Endothelial cell of umbilical vein (primary cell): ENCODE measurements around the gene SPP2. TPM values are rescaled to one million over a fixed set of nuclear protein-coding genes. Genes with fewer than 3 reads are reported as not detected.

Experiments
- BruUV-seq: library from RNA; stranded (reverse); fragments of 400-500 nt; replicated peaks from 2 replicates; lab custom pipeline; 2021; lab: Mats Ljungman, UMichigan
- CTCF ChIA-PET: fragments of 300-600, 350-600 bp; sonication (Branson Sonifier 250); formaldehyde crosslinking; loops from one replicate; lab custom pipeline; 2021; ENCODE audit warnings: antibody characterized with exemption, inconsistent platforms; lab: Charles Lee
- POLR2A ChIA-PET: fragments of 300-600, 350-600 bp; sonication (Branson Sonifier 250); formaldehyde crosslinking; loops from one replicate; lab custom pipeline; 2021; ENCODE audit warnings: antibody characterized with exemption, inconsistent platforms; lab: Charles Lee
- DNase-seq: peaks from one replicate; pipeline ENCODE4 v3.0.0-alpha.2; 2011; ENCODE audit warnings: low read depth, low spot score
- FAIRE-seq: peaks from 2 replicates; lab custom pipeline; 2011; peaks lifted over from hg19 to GRCh38; lab: Jason Lieb, UNC
- H2AFZ ChIP-seq: 2 replicates; pipeline ENCODE4 v1.6.0; 2012; ENCODE audit warnings: low read depth, low read length, control low read depth, inconsistent platforms
- H3K27ac ChIP-seq: 2 replicates; pipeline ENCODE4 v1.5.1; 2011; ENCODE audit warnings: low read depth, mild to moderate bottlenecking, control low read depth, low read length, moderate library complexity; ENCODE audit not compliant: insufficient read depth
- H3K27me3 ChIP-seq, 2 experiments: 2 replicates each; pipeline versions ENCODE4 v1.6.0 to v1.6.1; 2011; ENCODE audit warnings: low read length in 2 of 2, mixed read lengths in 1 of 2; ENCODE audit not compliant: control insufficient read depth in 2 of 2, insufficient read depth in 2 of 2
- H3K36me3 ChIP-seq, 2 experiments: 2 replicates in 1 of 2; 3 replicates in 1 of 2; pipeline ENCODE4 v1.5.1; 2011; ENCODE audit warnings: low read length in 2 of 2, mild to moderate bottlenecking in 1 of 2, moderate library complexity in 1 of 2; ENCODE audit not compliant: control insufficient read depth in 2 of 2, insufficient read depth in 2 of 2; ENCODE audit errors: extremely low read depth in 1 of 2
- H3K4me1 ChIP-seq: 3 replicates; pipeline ENCODE4 v1.5.1; 2011; ENCODE audit warnings: mild to moderate bottlenecking, low read length; ENCODE audit not compliant: control insufficient read depth, insufficient read depth; ENCODE audit errors: extremely low read depth
- H3K4me2 ChIP-seq: 2 replicates; pipeline ENCODE4 v1.6.1; 2011; ENCODE audit warnings: low read length, control low read depth, mixed read lengths; ENCODE audit not compliant: insufficient read depth
- H3K4me3 ChIP-seq, 3 experiments: fragments of 200-600 bp in 1 of 3; sonication (generic), shearing (Covaris generic) in 1 of 3; replicated peaks in 1 of 3; 2 replicates each; pipeline ENCODE4 v1.5.1; 2011 to 2016; ENCODE audit warnings: control low read depth in 3 of 3, low read length in 3 of 3, mild to moderate bottlenecking in 2 of 3, inconsistent platforms in 1 of 3, low read depth in 1 of 3, moderate library complexity in 1 of 3; ENCODE audit not compliant: insufficient read depth in 1 of 3
- H3K79me2 ChIP-seq: 2 replicates; pipeline ENCODE4 v1.6.0; 2012; ENCODE audit warnings: low read length, inconsistent platforms; ENCODE audit not compliant: control insufficient read depth, insufficient read depth
- H3K9ac ChIP-seq: replicated peaks from 2 replicates; pipeline ENCODE3; 2011; ENCODE audit warnings: low read length, control low read depth; ENCODE audit not compliant: insufficient read depth; ENCODE audit errors: extremely low read depth
- H3K9me1 ChIP-seq: replicated peaks from 3 replicates; pipeline ENCODE4 v1.6.0; 2011; ENCODE audit warnings: mild to moderate bottlenecking, low read length; ENCODE audit not compliant: control insufficient read depth, insufficient read depth; ENCODE audit errors: extremely low read depth
- H3K9me3 ChIP-seq: replicated peaks from 2 replicates; pipeline ENCODE4 v1.5.1; 2012; ENCODE audit warnings: low read length, inconsistent platforms; ENCODE audit not compliant: control insufficient read depth, insufficient read depth
- H4K20me1 ChIP-seq: replicated peaks from 2 replicates; pipeline ENCODE3; 2011; ENCODE audit warnings: mild to moderate bottlenecking, low read length; ENCODE audit not compliant: control insufficient read depth, insufficient read depth; ENCODE audit errors: extremely low read depth
- CTCF ChIP-seq, 2 donors: IDR thresholded peaks; 1 replicate in 1 of 2; 2 replicates in 1 of 2; pipeline ENCODE4 v1.5.1; 2011; ENCODE audit warnings: low read length in 2 of 2, mild to moderate bottlenecking in 2 of 2, moderate library complexity in 2 of 2, control low read depth in 1 of 2, inconsistent platforms in 1 of 2, low read depth in 1 of 2; ENCODE audit not compliant: insufficient read depth in 1 of 2; ENCODE audit errors: extremely low read depth in 1 of 2
- EZH2 ChIP-seq: IDR thresholded peaks from 2 replicates; pipeline ENCODE4 v1.6.1; 2012; ENCODE audit warnings: borderline replicate concordance, low read depth, mild to moderate bottlenecking, moderate library complexity, low read length, inconsistent platforms; ENCODE audit not compliant: severe bottlenecking
- FOS ChIP-seq: IDR thresholded peaks from 2 replicates; pipeline ENCODE4 v1.6.1; 2011; ENCODE audit warnings: mild to moderate bottlenecking, low read length, moderate library complexity, borderline replicate concordance; ENCODE audit not compliant: insufficient read depth
- GATA2 ChIP-seq: IDR thresholded peaks from 2 replicates; pipeline ENCODE4 v1.7.0; 2011; ENCODE audit warnings: low read depth, mild to moderate bottlenecking, moderate library complexity, mixed read lengths, low read length; ENCODE audit not compliant: insufficient read length, insufficient read depth
- JUN ChIP-seq: IDR thresholded peaks from 2 replicates; pipeline ENCODE4 v1.6.1; 2011; ENCODE audit warnings: borderline replicate concordance, low read depth; ENCODE audit not compliant: insufficient read length, insufficient read depth
- MAX ChIP-seq: IDR thresholded peaks from 2 replicates; pipeline ENCODE4 v1.6.1; 2011; ENCODE audit not compliant: insufficient read depth, insufficient read length
- MYC ChIP-seq: IDR thresholded peaks from one replicate; pipeline ENCODE4 v1.6.1; 2011; ENCODE audit warnings: mild to moderate bottlenecking, low read depth, low read length
- POLR2A ChIP-seq: IDR thresholded peaks from 2 replicates; pipeline ENCODE4 v1.6.1; 2012; ENCODE audit warnings: low read depth, mild to moderate bottlenecking, control low read depth, low read length
- POLR2AphosphoS5 ChIP-seq: IDR thresholded peaks from 2 replicates; pipeline ENCODE4 v1.6.1; 2012; ENCODE audit warnings: low read depth, mild to moderate bottlenecking, control low read depth, low read length, moderate library complexity; ENCODE audit not compliant: insufficient read depth
- dilution Hi-C: fragments of 300-500 bp; cut with MboI; formaldehyde crosslinking; loops from one replicate; pipeline ENCODE4 v1.15.0; 2019; ENCODE audit warnings: low sequenced_read_pairs; ENCODE audit not compliant: extremely low pct_ligation_motif_present
- intact Hi-C: fragments of 100-400 bp; cut with micrococcal nuclease; formaldehyde crosslinking; loops from one replicate; pipeline ENCODE4 v1.10.0; 2022
- polyA plus RNA-seq, 4 experiments: library from polyadenylated mRNA; depleted of rRNA in 3 of 4; stranded (reverse) in 3 of 4; unstranded in 1 of 4; fragments of >200 nt; gene quantifications; 2 replicates each; pipeline versions ENCODE4 v1.2.1 to v1.2.3, GENCODE V29; 2011 to 2012; ENCODE audit warnings: missing spikeins in 1 of 4
- total RNA-seq: library from RNA; stranded (reverse); gene quantifications from 2 replicates; pipeline ENCODE4 v1.2.3, GENCODE V29; 2021

Gene SPP2
- total and polyA plus RNA-seq, 2 donors (not counting 3 experiments of a cell fraction or from before 2014, with no cell fraction given): not detected

GRCh38 chr2:234075518-234075915 lies 25.0 kb downstream of the SPP2 start:
- H3K9me3 ChIP-seq: no peaks in the 10 kb centered on the region
- DNase-seq: no peak
- H4K20me1 ChIP-seq: no peaks in the 10 kb centered on the region
- no peak overlapping the region for H3K4me2 ChIP-seq
- CTCF ChIA-PET: interaction anchor here (0.6 to 1.9 kb wide), 2 partner anchors 16 to 541 kb away, joined by 3 to 4 read pairs; no protein-coding TSS in a partner anchor
- no peaks in the 10 kb centered on the region for H3K4me1 ChIP-seq
- H3K4me3 ChIP-seq: no peak overlapping the region
- intact Hi-C loops: no loop called here
- no peak overlapping the region for H3K9ac ChIP-seq
- no peak overlapping the region for H2AFZ ChIP-seq
- no peak for FAIRE-seq
- TF ChIP-seq JUN (no peak), GATA2 (no peak), CTCF (IDR thresholded peaks at IDR 0.05; ENCODE audit: extremely low read depth in 1 of 2, insufficient read depth in 1 of 2, low read depth in 1 of 2, low read length in 2 of 2) (no peak), MAX (no peak), MYC (no peak), FOS (no peak), POLR2AphosphoS5 (no peak), POLR2A (no peak), EZH2 (no peak)
- H3K36me3 ChIP-seq: no peaks in the 10 kb centered on the region
- dilution Hi-C loops: no loop called here
- POLR2A ChIA-PET: no interaction called here
- BruUV-seq: no TSS peak
- H3K27ac ChIP-seq: no peak overlapping the region
- no peaks in the 10 kb centered on the region for H3K27me3 ChIP-seq
- H3K79me2 ChIP-seq: no peaks in the 10 kb centered on the region
- H3K9me1 ChIP-seq: no peaks in the 10 kb centered on the region
